Fibroblast of pulmonary artery (primary cell): Measurements from ENCODE around the gene BID.
"Not testable (repeated sequence)": the region's sequence is repeated elsewhere in the genome, so short reads cannot be mapped to it uniquely, and the experiment has no call there.

Source experiments
- DNase-seq: peaks from one replicate; pipeline ENCODE4 v3.0.0-alpha.2; 2010; ENCODE audit warnings: low read depth
- H3K4me3 ChIP-seq: replicated peaks from 2 replicates; pipeline ENCODE4 v1.5.1; 2011; ENCODE audit warnings: low read depth, mild to moderate bottlenecking, control low read depth, low read length, moderate library complexity
- TF ChIP-seq, protein P1 (sequence below): IDR thresholded peaks from 2 replicates; pipeline ENCODE4 v1.5.1; 2011; ENCODE audit warnings: mild to moderate bottlenecking, control low read depth, low read length, inconsistent platforms; ENCODE audit errors: missing control alignments

Gene BID

DNA sequence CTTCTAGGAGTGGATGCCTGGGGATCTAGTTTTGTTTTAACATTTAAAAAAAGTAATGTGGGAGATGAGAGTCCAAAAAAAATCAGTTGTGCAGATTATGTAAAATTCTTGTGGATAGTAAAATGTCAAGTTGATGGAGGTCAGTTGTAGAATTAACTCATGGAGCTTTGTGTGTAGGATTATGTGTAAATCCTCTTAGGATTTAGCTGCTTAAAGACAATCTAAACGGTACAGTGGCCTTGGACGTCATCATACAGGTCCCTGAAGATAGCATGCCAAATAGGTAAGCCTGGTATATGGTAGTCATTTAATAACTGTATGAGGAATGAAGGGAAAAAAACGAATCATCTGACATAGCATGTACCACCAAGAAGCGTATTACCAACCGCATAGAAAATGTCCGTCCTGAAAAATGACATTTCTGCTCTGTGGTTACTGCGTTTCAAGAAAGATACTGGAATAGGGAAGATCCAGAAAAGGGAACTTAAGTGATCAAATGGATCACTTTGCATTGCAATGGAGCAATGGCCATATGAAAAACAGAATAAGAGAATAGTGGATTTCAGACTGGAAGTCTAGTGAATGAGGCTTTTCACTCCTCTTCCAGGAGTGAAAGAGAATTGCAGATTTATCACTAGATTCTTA lies 74.5 kb downstream of the BID start:
- TF ChIP-seq, protein P1, sequence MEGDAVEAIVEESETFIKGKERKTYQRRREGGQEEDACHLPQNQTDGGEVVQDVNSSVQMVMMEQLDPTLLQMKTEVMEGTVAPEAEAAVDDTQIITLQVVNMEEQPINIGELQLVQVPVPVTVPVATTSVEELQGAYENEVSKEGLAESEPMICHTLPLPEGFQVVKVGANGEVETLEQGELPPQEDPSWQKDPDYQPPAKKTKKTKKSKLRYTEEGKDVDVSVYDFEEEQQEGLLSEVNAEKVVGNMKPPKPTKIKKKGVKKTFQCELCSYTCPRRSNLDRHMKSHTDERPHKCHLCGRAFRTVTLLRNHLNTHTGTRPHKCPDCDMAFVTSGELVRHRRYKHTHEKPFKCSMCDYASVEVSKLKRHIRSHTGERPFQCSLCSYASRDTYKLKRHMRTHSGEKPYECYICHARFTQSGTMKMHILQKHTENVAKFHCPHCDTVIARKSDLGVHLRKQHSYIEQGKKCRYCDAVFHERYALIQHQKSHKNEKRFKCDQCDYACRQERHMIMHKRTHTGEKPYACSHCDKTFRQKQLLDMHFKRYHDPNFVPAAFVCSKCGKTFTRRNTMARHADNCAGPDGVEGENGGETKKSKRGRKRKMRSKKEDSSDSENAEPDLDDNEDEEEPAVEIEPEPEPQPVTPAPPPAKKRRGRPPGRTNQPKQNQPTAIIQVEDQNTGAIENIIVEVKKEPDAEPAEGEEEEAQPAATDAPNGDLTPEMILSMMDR = no peak
- DNase-seq = no peak
- no peak overlapping the region for H3K4me3 ChIP-seq

- no peak overlapping the region for H3K4me3 ChIP-seq
- TF ChIP-seq, protein P1 = no peak
- DNase-seq = no peak
These were observed 75.3 kb downstream of the BID start for GRCh38 chr22:17698948-17699347.

GRCh38 chr22:17698276-17698675 lies 76.0 kb downstream of the BID start:
- H3K4me3 ChIP-seq, DNase-seq: not testable (repeated sequence)

DNA sequence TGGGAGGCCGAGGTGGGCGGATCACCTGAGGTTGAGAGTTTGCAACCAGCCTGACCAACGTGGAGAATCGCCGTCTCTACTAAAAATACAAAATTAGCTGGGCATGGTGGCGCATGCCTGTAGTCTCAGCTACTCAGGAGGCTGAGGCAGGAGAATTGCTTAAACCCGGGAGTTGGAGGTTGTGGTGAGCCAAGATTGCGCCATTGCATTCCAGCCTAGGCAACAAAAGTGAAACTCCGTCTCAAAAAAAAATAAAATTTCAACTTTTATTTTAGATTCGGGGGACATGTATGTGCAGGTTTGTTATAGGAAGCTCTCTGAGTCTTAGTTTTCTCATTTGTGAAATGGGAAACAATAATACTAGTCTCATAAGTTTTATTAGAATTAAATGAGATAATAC lies 77.1 kb downstream of the BID start:
- H3K4me3 ChIP-seq, DNase-seq: not testable (repeated sequence)

- TF ChIP-seq, protein P1 = no peak
- no peak overlapping the region for H3K4me3 ChIP-seq
- no peak for DNase-seq
These were observed 78.3 kb downstream of the BID start for GRCh38 chr22:17695986-17696385.

DNA sequence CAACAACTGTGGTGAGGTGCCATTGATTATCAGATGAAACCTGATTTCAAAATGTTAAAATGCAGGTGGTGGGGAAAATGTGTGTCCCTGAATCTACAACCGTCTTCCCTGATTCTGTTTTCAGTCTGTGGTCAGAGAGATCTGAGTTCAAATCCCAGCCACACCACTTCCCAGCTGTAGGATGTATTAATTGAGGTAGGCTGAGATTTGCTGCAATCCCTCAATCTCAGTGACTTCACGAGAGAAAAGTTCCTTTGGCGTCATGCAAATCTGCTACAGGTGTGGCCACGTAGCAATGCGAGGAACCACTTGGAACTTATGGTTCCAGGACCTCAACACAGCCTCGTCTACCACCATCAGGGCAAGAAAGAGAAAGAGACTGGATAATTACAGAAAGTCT lies 79.5 kb downstream of the BID start:
- no peak for DNase-seq
- TF ChIP-seq, protein P1 = no peak
- no peak overlapping the region for H3K4me3 ChIP-seq

GRCh38 chr22:17694193-17694592 lies 80.1 kb downstream of the BID start:
- TF ChIP-seq, protein P1 = no peak
- H3K4me3 ChIP-seq = no peak overlapping the region
- DNase-seq = no peak

GRCh38 chr22:17692841-17693240 lies 81.4 kb downstream of the BID start:
- H3K4me3 ChIP-seq = no peak overlapping the region
- DNase-seq = no peak
- TF ChIP-seq, protein P1 = no peak
